Keratinocyte (primary cell): Measurements from ENCODE around the gene NFKB2. TPM values are rescaled to one million over a fixed set of nuclear protein-coding genes. Genes with fewer than 3 reads are reported as not detected.

Experiments used
- DNase-seq: peaks from one replicate; pipeline ENCODE4 v3.0.0-alpha.2; 2011; ENCODE audit warnings: low read depth, missing footprints, low spot score
- FAIRE-seq: peaks from 2 replicates; lab custom pipeline; 2011; peaks lifted over from hg19 to GRCh38; lab: Jason Lieb, UNC
- H2AFZ ChIP-seq: 2 replicates; pipeline ENCODE4 v1.6.0; 2012; ENCODE audit warnings: low read length, control low read depth, inconsistent platforms; ENCODE audit not compliant: control insufficient read depth
- H3K27ac ChIP-seq: 2 replicates; pipeline ENCODE4 v1.5.1; 2011; ENCODE audit warnings: low read length; ENCODE audit not compliant: control insufficient read depth, insufficient read depth
- H3K27me3 ChIP-seq: 3 replicates; pipeline ENCODE4 v1.6.0; 2011; ENCODE audit warnings: low read length; ENCODE audit not compliant: control insufficient read depth, insufficient read depth; ENCODE audit errors: extremely low read depth
- H3K36me3 ChIP-seq, 2 experiments: 2 replicates in 1 of 2; 3 replicates in 1 of 2; pipeline ENCODE4 v1.5.1; 2011; ENCODE audit warnings: low read length in 2 of 2, mild to moderate bottlenecking in 1 of 2; ENCODE audit not compliant: control insufficient read depth in 2 of 2, insufficient read depth in 2 of 2; ENCODE audit errors: extremely low read depth in 1 of 2
- H3K4me1 ChIP-seq: 3 replicates; pipeline ENCODE4 v1.5.1; 2011; ENCODE audit warnings: low read length; ENCODE audit not compliant: control insufficient read depth, insufficient read depth; ENCODE audit errors: extremely low read depth
- H3K4me2 ChIP-seq: 3 replicates; pipeline ENCODE4 v1.6.0; 2011; ENCODE audit warnings: low read depth, low read length; ENCODE audit not compliant: control insufficient read depth, insufficient read depth; ENCODE audit errors: extremely low read depth
- H3K4me3 ChIP-seq, 3 experiments: fragments of 200-600 bp in 1 of 3; sonication (generic) in 1 of 3; 2 replicates in 2 of 3; 3 replicates in 1 of 3; pipeline ENCODE4 v1.5.1; 2011 to 2016; ENCODE audit warnings: low read length in 3 of 3, mild to moderate bottlenecking in 3 of 3, control low read depth in 2 of 3, inconsistent platforms in 1 of 3, low read depth in 1 of 3, mixed read lengths in 1 of 3, mixed run types in 1 of 3, moderate library complexity in 1 of 3; ENCODE audit not compliant: control insufficient read depth in 2 of 3, insufficient read depth in 2 of 3; ENCODE audit errors: extremely low read depth in 1 of 3
- H3K79me2 ChIP-seq: 2 replicates; pipeline ENCODE4 v1.6.0; 2012; ENCODE audit warnings: low read length; ENCODE audit not compliant: control insufficient read depth, insufficient read depth
- H3K9ac ChIP-seq: 3 replicates; pipeline ENCODE4 v1.6.0; 2011; ENCODE audit warnings: low read length; ENCODE audit not compliant: control insufficient read depth, insufficient read depth; ENCODE audit errors: extremely low read depth
- H3K9me1 ChIP-seq: 3 replicates; pipeline ENCODE4 v1.6.0; 2011; ENCODE audit warnings: low read length; ENCODE audit not compliant: control insufficient read depth, insufficient read depth; ENCODE audit errors: extremely low read depth
- H3K9me3 ChIP-seq: 2 replicates; pipeline ENCODE4 v1.5.1; 2012; ENCODE audit warnings: low read depth, low read length; ENCODE audit not compliant: control insufficient read depth
- H4K20me1 ChIP-seq: 3 replicates; pipeline ENCODE4 v1.6.0; 2011; ENCODE audit warnings: low read length; ENCODE audit not compliant: control insufficient read depth, insufficient read depth; ENCODE audit errors: extremely low read depth
- CTCF ChIP-seq, 3 experiments: IDR thresholded peaks in 1 of 3; conservative IDR thresholded peaks in 1 of 3; optimal IDR thresholded peaks in 1 of 3; 2 replicates in 2 of 3; 3 replicates in 1 of 3; pipeline versions ENCODE3 to v1.5.1; 2011; ENCODE audit warnings: low read length in 3 of 3, mild to moderate bottlenecking in 3 of 3, moderate library complexity in 2 of 3, control low read depth in 1 of 3, inconsistent platforms in 1 of 3; ENCODE audit not compliant: insufficient read depth in 2 of 3; ENCODE audit errors: extremely low read depth in 1 of 3
- EZH2 ChIP-seq: IDR thresholded peaks from one replicate; pipeline ENCODE4 v1.6.1; 2012; ENCODE audit warnings: inconsistent platforms, mild to moderate bottlenecking, low read length, moderate library complexity
- dilution Hi-C: fragments of 300-500 bp; cut with MboI; formaldehyde crosslinking; loops from one replicate; pipeline ENCODE4 v1.7.0; 2020; ENCODE audit warnings: low sequenced_read_pairs; ENCODE audit not compliant: extremely low pct_ligation_motif_present
- polyA plus RNA-seq, 5 experiments: library from polyadenylated mRNA; depleted of rRNA in 3 of 5; stranded (reverse) in 3 of 5; stranded (forward) in 1 of 5; unstranded in 1 of 5; fragments of >200 nt; gene quantifications; 1 replicate in 1 of 5; 2 replicates in 3 of 5; 3 replicates in 1 of 5; pipeline versions ENCODE4 v1.2.1 to v1.2.3, GENCODE V29; 2011 to 2012; ENCODE audit warnings: missing spikeins in 2 of 5, low read depth in 1 of 5, low replicate concordance in 1 of 5

Gene NFKB2
- polyA plus RNA-seq, 1 donor (not counting 4 experiments of a cell fraction or from before 2014, with no cell fraction given): 14.8 TPM

GRCh38 chr10:102400076-102400475 is 4.6 kb downstream of the NFKB2 start:
- H3K27me3 ChIP-seq: no peaks in the 10 kb centered on the region
- H3K4me3 ChIP-seq: no peak overlapping the region
- dilution Hi-C loops: no loop called here
- H3K36me3 ChIP-seq: peaks cover 20 to 27% of the 10 kb centered on the region in 2 experiments
- DNase-seq (no peak), FAIRE-seq (no peak)
- no peak overlapping the region for H2AFZ ChIP-seq
- no peak overlapping the region for H3K9ac ChIP-seq
- peaks cover 3% of the 10 kb centered on the region for H4K20me1 ChIP-seq
- no peaks in the 10 kb centered on the region for H3K9me1 ChIP-seq
- TF ChIP-seq CTCF (optimal IDR thresholded peaks at IDR 0.05 in 1 of 3, IDR thresholded peaks at IDR 0.05 in 1 of 3, conservative IDR thresholded peaks at IDR 0.05 in 1 of 3; ENCODE audit: extremely low read depth in 1 of 3, insufficient read depth in 2 of 3, low read length in 3 of 3): no peak
- TF ChIP-seq EZH2: no peak
- no peak overlapping the region for H3K27ac ChIP-seq
- no peak overlapping the region for H3K4me2 ChIP-seq
- H3K4me1 ChIP-seq: peaks cover 30% of the 10 kb centered on the region
- peaks cover 11% of the 10 kb centered on the region for H3K79me2 ChIP-seq
- H3K9me3 ChIP-seq: no peaks in the 10 kb centered on the region

DNA sequence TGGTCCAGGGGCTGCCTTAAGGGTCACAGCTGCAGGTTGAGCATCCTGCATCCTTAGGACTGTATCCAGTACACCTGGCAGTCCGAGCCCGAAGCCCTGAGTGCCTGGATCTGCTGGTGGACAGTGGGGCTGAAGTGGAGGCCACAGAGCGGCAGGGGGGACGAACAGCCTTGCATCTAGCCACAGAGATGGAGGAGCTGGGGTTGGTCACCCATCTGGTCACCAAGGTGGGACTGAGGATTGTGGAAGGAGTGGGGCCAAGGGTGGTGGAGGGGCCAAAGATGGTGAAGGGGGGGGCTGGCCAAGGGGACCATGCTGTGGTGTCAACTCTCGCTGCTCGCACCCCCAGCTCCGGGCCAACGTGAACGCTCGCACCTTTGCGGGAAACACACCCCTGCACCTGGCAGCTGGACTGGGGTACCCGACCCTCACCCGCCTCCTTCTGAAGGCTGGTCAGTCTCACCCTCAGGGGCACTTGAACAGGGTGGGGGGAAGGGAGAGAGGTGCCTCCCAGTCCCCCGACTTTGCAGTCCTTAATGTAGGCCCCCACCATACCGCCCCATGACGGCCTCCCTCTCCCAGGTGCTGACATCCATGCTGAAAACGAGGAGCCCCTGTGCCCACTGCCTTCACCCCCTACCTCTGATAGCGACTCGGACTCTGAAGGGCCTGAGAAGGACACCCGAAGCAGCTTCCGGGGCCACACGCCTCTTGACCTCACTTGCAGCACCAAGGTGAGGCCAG is 5.3 kb downstream of the NFKB2 start:
- peaks cover 30% of the 10 kb centered on the region for H3K4me1 ChIP-seq
- no peaks in the 10 kb centered on the region for H3K9me1 ChIP-seq
- H4K20me1 ChIP-seq: peaks cover 3% of the 10 kb centered on the region
- H3K36me3 ChIP-seq: peaks cover 20 to 27% of the 10 kb centered on the region in 2 experiments
- H3K27me3 ChIP-seq: no peaks in the 10 kb centered on the region
- H3K4me3 ChIP-seq: no peak overlapping the region
- TF ChIP-seq EZH2 (no peak), CTCF (optimal IDR thresholded peaks at IDR 0.05 in 1 of 3, IDR thresholded peaks at IDR 0.05 in 1 of 3, conservative IDR thresholded peaks at IDR 0.05 in 1 of 3; ENCODE audit: extremely low read depth in 1 of 3, insufficient read depth in 2 of 3, low read length in 3 of 3) (no peak)
- DNase-seq: no peak
- FAIRE-seq: no peak
- no peaks in the 10 kb centered on the region for H3K9me3 ChIP-seq
- H2AFZ ChIP-seq: no peak overlapping the region
- peaks cover 10% of the 10 kb centered on the region for H3K79me2 ChIP-seq
- dilution Hi-C loops: no loop called here
- H3K9ac ChIP-seq: no peak overlapping the region
- H3K27ac ChIP-seq: no peak overlapping the region
- H3K4me2 ChIP-seq: no peak overlapping the region
